A549 treated with dexamethasone at 1 μM for 4 hours (cell line): ENCODE measurements around the gene OR5H2. TPM values are rescaled to one million over a fixed set of nuclear protein-coding genes. Genes with fewer than 3 reads are reported as not detected.

ENCODE experiments used
- total RNA-seq: library from RNA; stranded (reverse); fragments of 200-300 nt; extraction: Qiagen RNA extraction; gene quantifications from 5 replicates; pipeline ENCODE4 v1.2.3, GENCODE V29; 2022

The OR5H2 gene
- total RNA-seq = not detected in 5 replicates

GRCh38 chr3:98282205-98282604, at the start of gene OR5H2:
OR5H2 (plus strand) TSS chr3:98282505; CDS start chr3:98282903, 398 bp downstream.

GRCh38 chr3:98263944-98264343, 18.4 kb upstream of the OR5H2 start, which contains the start of gene OR5H6:
OR5H6 (plus strand) TSS chr3:98264244; CDS start chr3:98264333, 89 bp downstream.

Other genes starting within 250 kb of the OR5H2 start
- not detected in 5 replicates for gene GABRR3, start 247.2 kb upstream of the OR5H2 start, total RNA-seq
- not detected in 5 replicates for gene OR5AC2, start 195.3 kb upstream of the OR5H2 start, total RNA-seq
- gene OR5H1, start 151.8 kb upstream of the OR5H2 start, total RNA-seq = not detected in 5 replicates
- gene OR5H14, start 135.0 kb upstream of the OR5H2 start, total RNA-seq = not detected in 5 replicates
- not detected in 5 replicates for gene OR5H15, start 115.8 kb upstream of the OR5H2 start, total RNA-seq
- gene OR5H6, start 18.3 kb upstream of the OR5H2 start, total RNA-seq = not detected in 5 replicates
- gene OR5K4, start 71.3 kb downstream of the OR5H2 start, total RNA-seq = not detected in 5 replicates
- gene OR5K3, start 108.2 kb downstream of the OR5H2 start, total RNA-seq = not detected in 5 replicates
- not detected in 5 replicates for gene OR5K1, start 180.7 kb downstream of the OR5H2 start, total RNA-seq
- not detected in 5 replicates for gene OR5K2, start 215.2 kb downstream of the OR5H2 start, total RNA-seq
- 46.8 to 60.9 TPM (median 57.3 TPM) in 5 replicates for gene CLDND1, start 240.4 kb downstream of the OR5H2 start, total RNA-seq
- not detected in 5 replicates for gene GPR15, start 249.5 kb downstream of the OR5H2 start, total RNA-seq